NT2/D1 (cell line): Measurements from ENCODE around the gene DEDD.

Experiments
- DNase-seq: peaks from one replicate; pipeline ENCODE4 v3.0.0-alpha.2; 2011; ENCODE audit warnings: low read depth, low spot score
- H3K27me3 ChIP-seq: 2 replicates; pipeline ENCODE4 v1.6.0; 2011; ENCODE audit warnings: mild to moderate bottlenecking; ENCODE audit not compliant: insufficient read length, insufficient read depth
- H3K36me3 ChIP-seq: 2 replicates; pipeline ENCODE4 v1.6.1; 2011; ENCODE audit warnings: mild to moderate bottlenecking, low read length, mixed read lengths; ENCODE audit not compliant: insufficient read depth, insufficient read length
- H3K4me1 ChIP-seq: 2 replicates; pipeline ENCODE4 v1.5.1; 2011; ENCODE audit not compliant: insufficient read depth, insufficient read length
- H3K4me3 ChIP-seq: 2 replicates; pipeline ENCODE4 v1.5.1; 2011; ENCODE audit warnings: low read depth; ENCODE audit not compliant: insufficient read length
- H3K9ac ChIP-seq: 2 replicates; pipeline ENCODE4 v1.6.0; 2011; ENCODE audit warnings: low read depth; ENCODE audit not compliant: insufficient read length
- H3K9me3 ChIP-seq: 2 replicates; pipeline ENCODE4 v1.5.1; 2011; ENCODE audit warnings: mild to moderate bottlenecking, low read length; ENCODE audit not compliant: insufficient read depth
- SUZ12 ChIP-seq: IDR thresholded peaks from 2 replicates; pipeline ENCODE4 v1.6.1; 2011; ENCODE audit not compliant: insufficient read length, insufficient read depth; ENCODE audit errors: extremely low read depth
- YY1 ChIP-seq: IDR thresholded peaks from 2 replicates; pipeline ENCODE4 v1.6.1; 2011; ENCODE audit not compliant: insufficient read length, insufficient read depth
- ZNF274 ChIP-seq: IDR thresholded peaks from 2 replicates; pipeline ENCODE4 v1.6.1; 2011; ENCODE audit warnings: mild to moderate bottlenecking, low read depth, low read length

The DEDD gene

GRCh38 chr1:161091093-161091492, 41.4 kb downstream of the DEDD start:
- no peak overlapping the region for H3K9ac ChIP-seq
- H3K4me3 ChIP-seq = no peak overlapping the region
- H3K36me3 ChIP-seq = no peaks in the 10 kb centered on the region
- no peaks in the 10 kb centered on the region for H3K9me3 ChIP-seq
- TF ChIP-seq SUZ12 (no peak), ZNF274 (no peak), YY1 (no peak)
- peaks cover 17% of the 10 kb centered on the region for H3K4me1 ChIP-seq
- DNase-seq = no peak
- H3K27me3 ChIP-seq = no peaks in the 10 kb centered on the region

DNA sequence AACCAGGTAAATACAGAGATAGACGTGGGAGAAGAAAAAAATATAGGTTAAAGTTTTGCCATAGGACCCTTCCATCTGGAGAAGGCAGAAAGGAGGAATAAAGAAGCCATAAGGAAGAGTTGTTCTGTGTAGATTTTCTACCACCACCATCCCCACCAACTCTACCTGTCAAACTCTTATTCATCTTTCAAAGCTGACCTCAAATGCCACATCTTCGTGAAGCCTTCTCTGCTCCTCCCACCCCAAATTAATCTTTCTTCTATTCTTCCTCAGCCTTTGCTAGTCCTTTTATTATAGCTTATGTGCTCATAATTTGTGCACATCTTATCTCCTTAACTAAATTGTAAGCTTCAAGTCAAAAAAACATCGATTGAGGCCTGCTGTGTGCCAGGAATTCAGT, 41.9 kb downstream of the DEDD start:
- H3K4me1 ChIP-seq = peaks cover 20% of the 10 kb centered on the region
- H3K27me3 ChIP-seq = no peaks in the 10 kb centered on the region
- TF ChIP-seq ZNF274 (no peak), YY1 (no peak), SUZ12 (no peak)
- no peak overlapping the region for H3K4me3 ChIP-seq
- DNase-seq = no peak
- H3K9ac ChIP-seq = no peak overlapping the region
- no peaks in the 10 kb centered on the region for H3K36me3 ChIP-seq
- no peaks in the 10 kb centered on the region for H3K9me3 ChIP-seq

DNA sequence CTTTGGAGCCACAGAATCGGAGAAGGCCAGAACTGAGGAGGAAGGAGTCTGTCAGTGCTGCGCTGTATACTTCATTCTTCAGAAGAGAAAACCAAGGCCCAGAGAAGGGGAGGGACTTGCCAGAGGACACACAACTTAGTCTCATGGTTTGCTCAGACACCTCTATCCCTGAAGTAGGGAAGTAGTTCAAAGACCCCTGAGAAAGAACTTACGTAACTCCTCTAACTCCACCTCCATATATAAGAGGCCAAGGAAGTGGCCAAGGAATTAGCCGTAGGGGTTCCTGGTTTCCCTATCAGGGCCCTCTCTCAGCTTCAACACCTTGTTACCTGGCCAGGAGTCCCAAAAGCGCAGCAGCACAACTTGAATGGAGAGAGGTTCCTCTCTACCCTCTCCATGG, 42.5 kb downstream of the DEDD start:
- DNase-seq = no peak
- no peak overlapping the region for H3K4me3 ChIP-seq
- peaks cover 22% of the 10 kb centered on the region for H3K4me1 ChIP-seq
- no peaks in the 10 kb centered on the region for H3K27me3 ChIP-seq
- no peak overlapping the region for H3K9ac ChIP-seq
- no peaks in the 10 kb centered on the region for H3K9me3 ChIP-seq
- TF ChIP-seq ZNF274 (no peak), SUZ12 (no peak), YY1 (no peak)
- no peaks in the 10 kb centered on the region for H3K36me3 ChIP-seq

- H3K9ac ChIP-seq = no peak within 1 kb of the TSS
- peaks cover 26% of the 10 kb centered on the region for H3K4me1 ChIP-seq
- TF ChIP-seq YY1 (no peak), ZNF274 (no peak), SUZ12 (no peak)
- no peak within 1 kb of the TSS for H3K4me3 ChIP-seq
- no peaks in the 10 kb centered on the region for H3K36me3 ChIP-seq
- no peaks in the 10 kb centered on the region for H3K9me3 ChIP-seq
- no peak for DNase-seq
- H3K27me3 ChIP-seq = no peaks in the 10 kb centered on the region
These were observed 43.1 kb downstream of the DEDD start, which contains the start of gene NECTIN4 for GRCh38 chr1:161089251-161089924. NECTIN4 (minus strand) TSS chr1:161089558; CDS start chr1:161089296, 262 bp downstream.

GRCh38 chr1:161088587-161089110, 43.8 kb downstream of the DEDD start:
- no peak for DNase-seq
- H3K9me3 ChIP-seq = no peaks in the 10 kb centered on the region
- no peaks in the 10 kb centered on the region for H3K27me3 ChIP-seq
- no peak for TF ChIP-seq YY1
- TF ChIP-seq SUZ12 = no peak
- TF ChIP-seq ZNF274 = no peak
- H3K4me1 ChIP-seq = peaks cover 33% of the 10 kb centered on the region
- H3K9ac ChIP-seq = no peak overlapping the region
- H3K4me3 ChIP-seq = no peak overlapping the region
- no peaks in the 10 kb centered on the region for H3K36me3 ChIP-seq

DNA sequence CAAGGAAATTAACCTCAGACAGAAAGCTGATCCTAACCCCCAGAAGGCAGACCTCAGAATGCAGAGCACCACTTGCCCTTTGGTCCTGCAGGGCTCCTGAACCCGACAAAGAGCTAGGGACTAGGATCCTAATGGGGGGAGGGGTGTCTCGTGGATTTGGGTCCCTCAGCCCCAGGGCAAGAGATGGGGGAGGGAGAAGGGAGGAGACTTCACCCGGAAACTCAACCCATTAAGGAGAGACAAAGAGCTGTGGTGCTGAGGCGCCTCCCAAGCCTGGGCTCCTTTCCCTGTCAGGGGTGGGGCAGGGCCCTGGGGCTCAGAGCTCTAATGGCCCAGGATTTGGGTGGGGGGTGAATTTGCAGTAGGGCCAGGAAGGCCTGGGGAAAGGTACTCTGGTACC, 46.0 kb downstream of the DEDD start:
- no peaks in the 10 kb centered on the region for H3K36me3 ChIP-seq
- H3K9ac ChIP-seq = no peak overlapping the region
- no peaks in the 10 kb centered on the region for H3K9me3 ChIP-seq
- peaks cover 43% of the 10 kb centered on the region for H3K4me1 ChIP-seq
- H3K27me3 ChIP-seq = no peaks in the 10 kb centered on the region
- TF ChIP-seq ZNF274 (no peak), YY1 (no peak), SUZ12 (no peak)
- peak; percentile 36 for DNase-seq
- H3K4me3 ChIP-seq = no peak overlapping the region

DNA sequence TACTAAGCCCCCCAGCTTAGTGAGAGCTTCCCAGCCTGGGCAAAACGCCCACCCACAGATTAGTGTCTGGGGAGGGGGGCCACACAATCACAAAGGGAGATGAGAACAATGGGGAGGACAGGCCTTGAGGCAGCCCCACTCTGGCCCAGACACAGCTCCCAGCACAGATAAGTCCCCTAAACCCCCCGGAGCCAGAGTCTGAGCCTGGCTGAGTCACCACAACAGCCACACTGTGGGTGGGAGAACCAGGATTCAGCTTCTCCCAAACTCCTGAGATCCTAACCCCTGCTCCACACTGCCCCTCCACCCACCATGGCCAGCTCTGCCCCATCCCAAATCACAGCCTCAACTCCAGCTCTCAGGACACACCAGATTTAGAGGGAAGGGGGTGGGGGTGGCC, 47.3 kb downstream of the DEDD start:
- DNase-seq = no peak
- TF ChIP-seq YY1 = no peak
- H3K4me1 ChIP-seq = peaks cover 47% of the 10 kb centered on the region

GRCh38 chr1:161084597-161084988, 47.9 kb downstream of the DEDD start:
- H3K27me3 ChIP-seq = no peaks in the 10 kb centered on the region
- H3K9ac ChIP-seq = peak overlapping the region; percentile 58
- H3K9me3 ChIP-seq = no peaks in the 10 kb centered on the region
- no peak for TF ChIP-seq YY1
- no peak for TF ChIP-seq ZNF274
- no peak for TF ChIP-seq SUZ12
- no peak for DNase-seq
- H3K4me3 ChIP-seq = no peak overlapping the region
- peaks cover 51% of the 10 kb centered on the region for H3K4me1 ChIP-seq
- H3K36me3 ChIP-seq = no peaks in the 10 kb centered on the region

More for the DNA sequence above, 47.3 kb downstream of the DEDD start:
- Histone ChIP-seq H3K36me3 (no peaks in the 10 kb centered on the region), H3K9me3 (no peaks in the 10 kb centered on the region), H3K4me3 (no peak overlapping the region), H3K9ac (peak overlapping the region; percentile 58), H3K27me3 (no peaks in the 10 kb centered on the region)
